HG02840 (cell line): ENCODE results near the gene MAMDC2.
"Not testable (repeated sequence)": the region's sequence is repeated elsewhere in the genome, so short reads cannot be mapped to it uniquely, and the experiment has no call there.

Source experiments
- ATAC-seq: cut with Tn5 transposase; IDR thresholded peaks from one replicate; pipeline ENCODE4 v1.9.1; 2021; ENCODE audit warnings: mild to moderate bottlenecking, moderate library complexity, moderate number of reproducible peaks; ENCODE audit not compliant: unreplicated experiment, low FRiP score

MAMDC2 gene

GRCh38 chr9:70168521-70168920 is 124.9 kb downstream of the MAMDC2 start:
- no peak for ATAC-seq

- ATAC-seq: no peak
These were observed 125.6 kb downstream of the MAMDC2 start for GRCh38 chr9:70169222-70169621.

DNA sequence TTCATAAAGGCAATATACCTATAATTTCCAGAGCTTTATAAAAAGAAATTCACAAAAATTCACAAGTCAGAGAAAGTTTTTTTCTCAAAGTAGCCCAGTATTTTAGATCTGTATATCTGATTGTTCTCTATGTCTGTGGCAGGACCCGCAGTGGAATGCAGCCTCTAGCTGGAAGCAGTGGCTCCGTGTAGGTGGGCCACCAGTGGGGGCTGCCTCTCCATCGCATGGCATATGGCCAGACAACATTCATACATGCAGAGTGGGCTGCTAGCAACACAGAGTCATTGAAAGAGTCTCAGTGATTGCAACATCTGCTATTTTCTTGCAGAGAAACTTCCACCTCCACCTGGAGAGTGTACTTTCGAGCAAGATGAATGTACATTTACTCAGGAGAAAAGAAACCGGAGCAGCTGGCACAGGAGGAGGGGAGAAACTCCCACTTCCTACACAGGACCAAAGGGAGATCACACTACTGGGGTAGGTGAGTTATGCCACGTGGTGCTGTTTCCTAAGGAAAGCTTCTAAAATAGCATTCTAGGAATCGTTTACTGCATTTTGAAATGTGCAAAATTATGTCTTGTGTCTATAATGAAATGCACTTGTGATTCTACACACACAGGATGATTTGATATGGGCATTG is 126.6 kb downstream of the MAMDC2 start:
- ATAC-seq: no peak

- ATAC-seq: no peak
These were observed 128.9 kb downstream of the MAMDC2 start for GRCh38 chr9:70172532-70172931.

- no peak for ATAC-seq
These were observed 133.5 kb downstream of the MAMDC2 start for GRCh38 chr9:70177121-70177520.

DNA sequence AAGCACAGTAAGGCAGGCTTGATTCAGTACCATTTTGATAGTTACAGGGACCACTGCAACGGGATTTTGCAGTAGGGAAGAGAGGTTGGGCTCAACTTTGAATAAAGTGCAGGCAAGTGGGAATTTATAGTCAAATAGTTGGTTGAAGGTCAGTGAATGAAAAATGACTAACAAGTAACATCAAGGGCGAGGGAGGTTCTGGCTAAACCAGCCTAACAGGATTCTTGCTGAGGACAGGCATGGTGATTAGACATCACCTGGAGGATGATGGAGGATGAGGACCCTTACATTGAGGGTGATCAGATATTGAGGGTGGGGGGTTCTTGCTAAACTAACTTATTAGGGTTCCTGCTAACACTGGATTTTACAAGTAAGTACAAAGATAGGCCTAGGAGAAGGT is 149.1 kb downstream of the MAMDC2 start:
- no peak for ATAC-seq

DNA sequence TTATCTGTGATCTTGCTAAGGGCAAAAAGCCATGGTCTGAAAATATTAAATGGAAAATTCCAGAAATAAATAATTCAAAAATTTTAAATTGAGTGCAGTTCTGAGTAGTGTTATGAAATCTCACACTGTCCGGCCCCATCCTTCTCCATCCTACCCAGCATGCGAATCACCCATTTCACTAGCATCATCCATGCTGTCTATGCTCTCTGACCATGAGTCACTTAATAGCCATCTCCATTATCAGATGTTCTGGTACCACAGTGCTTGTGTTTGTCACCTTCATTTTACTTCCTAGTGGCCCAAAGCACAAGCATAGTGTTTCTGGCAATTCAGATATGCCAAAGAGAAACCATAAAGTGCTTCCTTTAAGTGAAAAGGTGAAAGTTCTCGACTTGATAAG is 151.8 kb downstream of the MAMDC2 start:
- no peak for ATAC-seq

DNA sequence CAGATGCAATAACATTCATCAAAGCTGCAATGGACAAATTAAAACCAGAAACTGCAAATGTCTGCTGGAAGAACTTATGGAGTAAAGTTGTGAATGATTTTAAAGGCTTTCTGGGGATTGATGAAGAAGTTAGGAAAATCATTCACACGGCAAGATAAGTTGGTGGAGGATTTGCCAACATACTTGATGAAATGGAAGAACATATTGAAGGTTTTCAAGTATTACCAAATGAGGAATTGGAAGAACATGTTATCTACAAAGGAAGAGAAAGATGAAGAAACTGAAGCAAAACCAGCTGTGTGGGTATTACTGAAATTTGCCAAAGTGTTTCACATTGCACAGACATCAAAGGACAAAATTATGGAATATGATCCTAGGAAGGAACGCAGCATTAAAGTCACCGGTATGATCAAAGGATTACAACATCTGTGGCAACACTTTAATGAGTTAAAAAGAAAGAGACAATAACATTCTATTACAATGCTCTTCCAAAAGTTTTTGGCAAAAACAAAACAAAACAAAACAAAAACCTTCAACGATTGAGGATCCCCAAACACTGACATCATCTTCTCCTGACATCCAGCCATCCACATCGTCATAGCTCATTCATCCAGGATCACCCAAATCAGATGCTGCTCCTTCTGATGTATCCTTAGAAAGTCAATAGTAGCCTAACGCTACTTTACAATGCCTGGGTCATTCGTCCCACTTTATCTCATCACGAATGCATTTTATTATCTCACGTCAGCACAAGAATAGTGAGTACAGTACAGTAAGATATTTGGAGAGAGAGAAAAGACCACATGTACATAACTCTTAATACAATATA is 153.8 kb downstream of the MAMDC2 start:
- no peak for ATAC-seq

DNA sequence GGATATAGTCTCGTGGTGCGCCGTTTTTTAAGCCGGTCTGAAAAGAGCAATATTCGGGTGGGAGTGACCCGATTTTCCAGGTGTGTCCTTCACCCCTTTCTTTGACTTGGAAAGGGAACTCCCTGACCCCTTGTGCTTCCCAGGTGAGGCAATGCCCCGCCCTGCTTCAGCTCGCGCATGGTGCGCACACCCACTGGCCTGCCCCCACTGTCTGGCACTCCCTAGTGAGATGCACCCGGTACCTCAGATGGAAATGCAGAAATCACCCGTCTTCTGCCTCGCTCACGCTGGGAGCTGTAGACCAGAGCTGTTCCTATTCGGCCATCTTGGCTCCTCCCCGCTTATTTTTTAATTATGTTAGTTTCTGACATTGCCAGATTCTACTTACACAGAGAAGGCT is 161.1 kb downstream of the MAMDC2 start:
- ATAC-seq: not testable (repeated sequence)

DNA sequence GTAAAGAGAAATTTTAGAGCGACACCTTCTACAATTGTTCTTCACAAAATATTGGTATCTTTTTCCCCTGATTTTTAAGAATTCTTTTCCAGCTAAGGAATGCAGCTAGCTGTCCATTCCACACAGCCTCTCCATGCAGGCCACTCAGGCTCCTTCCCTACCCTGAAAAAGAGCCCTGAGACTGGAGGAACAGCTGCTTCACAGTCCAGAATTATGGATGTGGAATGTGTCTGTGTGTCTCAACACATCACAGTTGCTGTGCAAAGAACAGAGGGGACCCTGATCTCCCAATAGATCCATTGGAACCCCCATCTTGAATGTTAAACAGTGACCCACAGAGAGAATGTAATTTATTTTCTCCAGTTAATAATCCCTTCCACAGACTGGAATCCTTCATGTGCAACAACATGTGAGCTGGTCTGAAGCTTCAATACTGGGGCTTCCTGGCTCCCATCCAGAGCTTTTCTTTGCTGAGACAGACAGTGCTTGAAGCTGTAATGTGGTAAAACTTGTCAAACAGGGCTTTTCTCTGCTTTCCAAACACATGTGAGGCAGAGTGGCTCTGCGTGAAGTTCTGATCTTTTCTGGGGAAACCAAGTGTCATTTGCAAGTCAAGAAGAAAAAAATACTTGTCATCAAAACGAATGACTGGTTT is 161.8 kb downstream of the MAMDC2 start:
- no peak for ATAC-seq

DNA sequence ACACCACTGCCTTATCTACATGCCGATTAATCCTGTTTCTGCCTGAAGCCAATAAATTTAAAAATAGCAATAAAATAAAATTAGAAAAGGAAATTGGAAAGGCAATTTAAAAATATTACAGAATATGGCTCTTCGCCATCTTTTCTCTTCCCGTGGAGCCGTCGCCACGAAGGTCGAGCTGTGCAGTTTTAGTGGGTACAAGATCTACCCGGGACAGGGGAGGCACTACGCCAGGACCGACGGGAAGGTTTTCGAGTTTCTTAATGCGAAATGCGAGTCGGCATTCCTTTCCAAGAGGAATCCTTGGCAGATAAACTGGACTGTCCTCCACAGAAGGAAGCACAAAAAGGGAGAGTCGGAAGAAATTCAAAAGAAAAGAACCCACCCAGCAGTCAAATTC is 173.4 kb downstream of the MAMDC2 start:
- ATAC-seq: no peak

GRCh38 chr9:70218767-70219166 is 175.1 kb downstream of the MAMDC2 start:
- no peak for ATAC-seq

DNA sequence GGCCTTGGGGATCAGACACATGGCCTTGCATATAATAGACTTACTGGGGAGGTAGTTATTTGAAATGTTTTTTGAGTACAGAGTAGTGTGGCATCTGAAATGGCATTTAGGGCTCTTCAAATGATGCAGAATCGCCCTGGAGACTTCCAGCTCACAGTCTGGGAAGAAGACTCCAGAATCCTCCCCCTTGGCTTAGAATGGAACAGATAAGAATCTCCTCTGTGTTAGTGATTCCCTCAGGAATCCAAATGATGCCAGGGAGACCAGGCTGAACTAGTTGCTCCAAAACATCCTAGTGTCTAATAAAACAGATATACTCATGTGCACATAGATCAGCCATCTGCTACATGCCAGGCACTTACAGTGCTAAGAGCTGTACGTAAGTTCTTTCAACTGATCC is 176.6 kb downstream of the MAMDC2 start:
- no peak for ATAC-seq

DNA sequence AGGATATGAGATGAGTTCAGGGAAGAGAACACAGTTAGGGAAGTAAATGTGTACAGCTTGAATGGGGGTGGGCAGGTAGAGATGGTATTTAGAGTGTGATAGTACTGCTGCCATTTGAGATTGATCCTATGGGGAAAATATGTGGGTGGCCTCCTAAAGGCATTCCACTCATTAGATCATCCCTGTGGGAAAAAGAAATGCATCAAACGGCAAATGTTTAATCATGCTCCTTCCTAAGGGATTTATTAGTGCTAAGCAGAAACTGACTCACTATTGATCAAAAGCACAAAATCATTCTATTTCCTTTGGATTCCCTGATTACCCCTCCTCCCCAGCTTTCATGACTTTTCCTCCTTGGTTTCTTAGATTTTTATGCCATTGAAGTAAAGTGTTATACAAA is 178.7 kb downstream of the MAMDC2 start:
- no peak for ATAC-seq

- ATAC-seq: no peak
These were observed 184.5 kb downstream of the MAMDC2 start for GRCh38 chr9:70228118-70228517.

- ATAC-seq: no peak
These were observed 185.0 kb downstream of the MAMDC2 start for GRCh38 chr9:70228611-70229010.

- no peak for ATAC-seq
These were observed 185.4 kb downstream of the MAMDC2 start for GRCh38 chr9:70229026-70229425.

DNA sequence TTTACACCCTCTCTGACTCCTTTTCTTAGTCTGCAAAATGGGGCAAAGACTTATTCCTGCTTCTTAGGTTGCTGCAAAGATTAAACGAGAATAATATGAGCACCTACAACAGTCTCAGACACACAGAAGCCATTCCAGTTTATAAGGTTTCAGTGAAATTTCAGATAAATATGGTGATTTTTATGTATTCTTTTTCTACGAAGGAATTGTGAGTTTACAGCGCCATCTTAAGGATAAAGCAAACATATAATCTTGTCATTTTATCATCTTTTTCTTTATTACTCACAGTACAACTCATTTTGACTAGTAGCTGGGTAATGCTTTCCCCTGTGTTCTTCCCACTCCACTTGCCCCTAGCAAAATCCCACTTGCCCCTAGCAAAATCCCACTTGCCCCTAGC is 185.9 kb downstream of the MAMDC2 start:
- no peak for ATAC-seq

DNA sequence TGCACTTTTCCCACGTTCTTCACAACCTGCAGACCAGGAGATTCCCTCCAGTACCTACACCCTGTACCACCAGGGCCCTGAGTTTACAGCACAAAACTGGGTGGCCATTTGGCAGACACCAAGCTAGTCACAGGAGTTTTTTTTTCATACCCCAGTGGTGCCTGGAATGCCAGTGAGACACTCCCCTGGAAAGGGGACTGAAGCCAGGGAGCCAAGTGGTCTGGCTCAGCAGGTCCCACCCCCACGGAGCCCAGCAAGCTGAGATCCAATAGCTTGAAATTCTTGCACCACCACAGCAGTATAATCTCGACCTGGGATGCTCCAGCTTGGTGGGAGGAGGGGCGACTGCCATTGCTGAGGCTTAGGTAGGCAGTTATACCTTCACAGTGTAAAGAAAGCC is 188.8 kb downstream of the MAMDC2 start:
- ATAC-seq: no peak

GRCh38 chr9:70234208-70234607 is 190.6 kb downstream of the MAMDC2 start:
- ATAC-seq: not testable (repeated sequence)

GRCh38 chr9:70245952-70246351 is 202.3 kb downstream of the MAMDC2 start:
- not testable (repeated sequence) for ATAC-seq

- ATAC-seq: no peak
These were observed 206.6 kb downstream of the MAMDC2 start for GRCh38 chr9:70250221-70250620.
